HPDE6-E6E7 (cell line): ENCODE results near the gene ZBTB25.
A peak's percentile ranks its signal among the peaks of the same experiment; 100 is the strongest.

Experiments used
- DNase-seq: peaks from one replicate; pipeline ENCODE4 v3.0.0; 2011; ENCODE audit warnings: missing footprints; ENCODE audit errors: extremely low spot score

Gene ZBTB25

GRCh38 chr14:64439141-64439540 is 64.5 kb downstream of the ZBTB25 start:
- no peak for DNase-seq

- peak; percentile 64 for DNase-seq
These were observed 65.3 kb downstream of the ZBTB25 start for GRCh38 chr14:64438181-64438841.

GRCh38 chr14:64434528-64434927 is 69.1 kb downstream of the ZBTB25 start:
- no peak for DNase-seq

- no peak for DNase-seq
These were observed 79.7 kb downstream of the ZBTB25 start for GRCh38 chr14:64423987-64424386.

GRCh38 chr14:64422756-64423155 is 80.9 kb downstream of the ZBTB25 start:
- DNase-seq, result no peak

- no peak for DNase-seq
These were observed 81.6 kb downstream of the ZBTB25 start for GRCh38 chr14:64422005-64422404.

- DNase-seq, result peak; percentile 75
These were observed 82.5 kb downstream of the ZBTB25 start for GRCh38 chr14:64421166-64421565.

- no peak for DNase-seq
These were observed 84.6 kb downstream of the ZBTB25 start for GRCh38 chr14:64419003-64419402.

GRCh38 chr14:64417771-64418125 is 85.9 kb downstream of the ZBTB25 start:
- DNase-seq, result no peak

GRCh38 chr14:64417055-64417770 is 86.4 kb downstream of the ZBTB25 start:
- no peak for DNase-seq

GRCh38 chr14:64416348-64416932 is 87.2 kb downstream of the ZBTB25 start:
- DNase-seq, result no peak

GRCh38 chr14:64412237-64412636 is 91.4 kb downstream of the ZBTB25 start:
- DNase-seq, result no peak

GRCh38 chr14:64411001-64411400 is 92.6 kb downstream of the ZBTB25 start:
- no peak for DNase-seq

GRCh38 chr14:64410084-64410774 is 93.4 kb downstream of the ZBTB25 start:
- no peak for DNase-seq

- DNase-seq, result no peak
These were observed 94.3 kb downstream of the ZBTB25 start for GRCh38 chr14:64409126-64409920.

- DNase-seq, result no peak
These were observed 96.3 kb downstream of the ZBTB25 start for GRCh38 chr14:64407329-64407728.

GRCh38 chr14:64405295-64405694 is 98.3 kb downstream of the ZBTB25 start:
- DNase-seq, result no peak

GRCh38 chr14:64401949-64402348 is 101.7 kb downstream of the ZBTB25 start:
- no peak for DNase-seq

GRCh38 chr14:64400829-64401459 is 102.7 kb downstream of the ZBTB25 start:
- DNase-seq, result no peak
